H1 (cell line): Measurements from ENCODE around the gene TAF11L2. TPM values are rescaled to one million over a fixed set of nuclear protein-coding genes. Genes with fewer than 3 reads are reported as not detected.
"Not testable (repeated sequence)": the region's sequence is repeated elsewhere in the genome, so short reads cannot be mapped to it uniquely, and the experiment has no call there.

ENCODE experiments used
- CTCF ChIA-PET: fragments of 300-600 bp; sonication (Branson Sonifier 250); formaldehyde crosslinking; loops from one replicate; lab custom pipeline; 2021; ENCODE audit not compliant: partially characterized antibody; lab: Charles Lee
- POLR2A ChIA-PET: fragments of 300-600 bp; sonication (Branson Sonifier 250); formaldehyde crosslinking; loops from one replicate; lab custom pipeline; 2021; ENCODE audit warnings: inconsistent platforms; ENCODE audit not compliant: partially characterized antibody; lab: Charles Lee
- DNase-seq, 2 experiments: peaks; one replicate each; pipeline versions ENCODE4 v3.0.0 to v3.0.0-alpha.2; 2010 to 2022; ENCODE audit warnings: low spot score in 2 of 2, low read depth in 1 of 2, mixed read lengths in 1 of 2
- FAIRE-seq: peaks from 2 replicates; lab custom pipeline; 2011; peaks lifted over from hg19 to GRCh38; lab: Jason Lieb, UNC
- H2AFZ ChIP-seq: 2 replicates; pipeline ENCODE4 v1.8.1; 2012; ENCODE audit warnings: low read length, inconsistent platforms
- H2AK5ac ChIP-seq: 2 replicates; pipeline ENCODE4 v1.6.1; 2013; ENCODE audit warnings: low read depth, low read length
- H2BK120ac ChIP-seq: replicated peaks from 2 replicates; pipeline ENCODE3; 2013; ENCODE audit warnings: low read depth, low read length, inconsistent platforms
- H2BK12ac ChIP-seq: 2 replicates; pipeline ENCODE4 v1.6.1; 2013; ENCODE audit warnings: low read depth, low read length
- H2BK15ac ChIP-seq: 2 replicates; pipeline ENCODE4 v1.6.1; 2013; ENCODE audit warnings: low read length
- H2BK20ac ChIP-seq: 2 replicates; pipeline ENCODE4 v1.6.1; 2013; ENCODE audit warnings: low read length
- H2BK5ac ChIP-seq: 2 replicates; pipeline ENCODE4 v1.6.1; 2013; ENCODE audit warnings: low read depth, low read length
- H3K14ac ChIP-seq: 2 replicates; pipeline ENCODE4 v1.6.1; 2013; ENCODE audit warnings: inconsistent platforms; ENCODE audit not compliant: insufficient read length
- H3K18ac ChIP-seq: 2 replicates; pipeline ENCODE4 v1.6.1; 2013; ENCODE audit warnings: low read length; ENCODE audit errors: extremely low read depth
- H3K23ac ChIP-seq: 2 replicates; pipeline ENCODE4 v1.6.1; 2013; ENCODE audit warnings: inconsistent platforms; ENCODE audit not compliant: insufficient read length
- H3K23me2 ChIP-seq: 2 replicates; pipeline ENCODE4 v1.6.1; 2013; ENCODE audit warnings: low read depth, low read length
- H3K27ac ChIP-seq: 2 replicates; pipeline ENCODE4 v1.6.1; 2011; ENCODE audit warnings: low read depth, low read length, inconsistent platforms
- H3K27me3 ChIP-seq, 4 experiments: replicated peaks in 1 of 4; 1 replicate in 1 of 4; 2 replicates in 3 of 4; pipeline versions ENCODE4 v1.6.1 to v1.8.1; 2011 to 2013; ENCODE audit warnings: low read length in 3 of 4, mild to moderate bottlenecking in 3 of 4, inconsistent platforms in 2 of 4, mixed read lengths in 2 of 4, moderate library complexity in 1 of 4; ENCODE audit not compliant: control insufficient read depth in 3 of 4, insufficient read depth in 3 of 4; ENCODE audit errors: extremely low read depth in 1 of 4
- H3K36me3 ChIP-seq, 4 experiments: 2 replicates each; pipeline versions ENCODE4 v1.6.1 to v1.8.1; 2011 to 2013; ENCODE audit warnings: mild to moderate bottlenecking in 4 of 4, low read length in 3 of 4, moderate library complexity in 2 of 4, control low read depth in 1 of 4, inconsistent platforms in 1 of 4; ENCODE audit not compliant: insufficient read depth in 4 of 4, control insufficient read depth in 2 of 4
- H3K4ac ChIP-seq: replicated peaks from 2 replicates; pipeline ENCODE3; 2013; ENCODE audit warnings: low read length, low read depth, mixed read lengths, inconsistent platforms; ENCODE audit not compliant: insufficient read length
- H3K4me1 ChIP-seq, 4 experiments: replicated peaks in 1 of 4; 1 replicate in 1 of 4; 2 replicates in 3 of 4; pipeline versions ENCODE4 v1.6.1 to v1.8.1; 2011 to 2013; ENCODE audit warnings: low read length in 3 of 4, inconsistent platforms in 2 of 4, mixed read lengths in 1 of 4; ENCODE audit not compliant: insufficient read depth in 4 of 4, control insufficient read depth in 3 of 4
- H3K4me2 ChIP-seq, 2 experiments: 2 replicates each; pipeline versions ENCODE4 v1.6.1 to v1.8.1; 2011 to 2013; ENCODE audit warnings: low read depth in 2 of 2, low read length in 2 of 2, control low read depth in 1 of 2, inconsistent platforms in 1 of 2, mild to moderate bottlenecking in 1 of 2; ENCODE audit not compliant: insufficient read depth in 1 of 2
- H3K4me3 ChIP-seq, 4 experiments: fragments of 200-600, 300-600 bp in 1 of 4; sonication (generic), shearing (Covaris generic), sonication (Bioruptor Twin) in 1 of 4; 2 replicates each; pipeline versions ENCODE4 v1.5.1 to v1.8.1; 2011 to 2016; ENCODE audit warnings: low read length in 4 of 4, low read depth in 3 of 4, control low read depth in 2 of 4, inconsistent platforms in 2 of 4, mild to moderate bottlenecking in 2 of 4, mixed read lengths in 1 of 4, moderate library complexity in 1 of 4; ENCODE audit not compliant: insufficient read depth in 2 of 4; ENCODE audit errors: extremely low read depth in 1 of 4
- H3K56ac ChIP-seq: replicated peaks from 2 replicates; pipeline ENCODE3; 2013; ENCODE audit warnings: low read depth, mild to moderate bottlenecking, mixed read lengths, low read length, inconsistent platforms; ENCODE audit not compliant: insufficient read length
- H3K79me1 ChIP-seq: 2 replicates; pipeline ENCODE4 v1.6.1; 2013; ENCODE audit warnings: low read depth, low read length, control low read depth
- H3K79me2 ChIP-seq, 2 experiments: 2 replicates each; pipeline versions ENCODE4 v1.6.1 to v1.8.1; 2012 to 2013; ENCODE audit warnings: low read length in 2 of 2, mild to moderate bottlenecking in 2 of 2, inconsistent platforms in 1 of 2; ENCODE audit not compliant: insufficient read depth in 2 of 2, control insufficient read depth in 1 of 2
- H3K9ac ChIP-seq, 4 experiments: replicated peaks in 1 of 4; 1 replicate in 1 of 4; 2 replicates in 3 of 4; pipeline versions ENCODE4 v1.6.1 to v1.8.1; 2011 to 2013; ENCODE audit warnings: low read depth in 3 of 4, low read length in 3 of 4, control low read depth in 2 of 4, mild to moderate bottlenecking in 2 of 4, moderate library complexity in 2 of 4, inconsistent platforms in 1 of 4; ENCODE audit errors: extremely low read depth in 1 of 4
- H3K9me3 ChIP-seq, 2 experiments: 2 replicates each; pipeline versions ENCODE4 v1.6.1 to v1.8.1; 2012 to 2013; ENCODE audit warnings: mild to moderate bottlenecking in 2 of 2, moderate library complexity in 2 of 2, control low read depth in 1 of 2, inconsistent platforms in 1 of 2, low read depth in 1 of 2, low read length in 1 of 2, mixed read lengths in 1 of 2; ENCODE audit not compliant: insufficient read depth in 2 of 2
- H4K20me1 ChIP-seq, 2 experiments: replicated peaks in 1 of 2; 2 replicates each; pipeline versions ENCODE3 to v1.8.1; 2011 to 2013; ENCODE audit warnings: inconsistent platforms in 2 of 2, low read length in 2 of 2, mild to moderate bottlenecking in 1 of 2; ENCODE audit not compliant: insufficient read depth in 2 of 2, control insufficient read depth in 1 of 2
- H4K5ac ChIP-seq: 2 replicates; pipeline ENCODE4 v1.6.1; 2013; ENCODE audit warnings: low read length, low read depth, mixed read lengths, inconsistent platforms; ENCODE audit not compliant: insufficient read length
- H4K8ac ChIP-seq: 2 replicates; pipeline ENCODE4 v1.8.0; 2013; ENCODE audit warnings: mild to moderate bottlenecking, moderate library complexity, low read length, inconsistent platforms; ENCODE audit not compliant: insufficient read depth; ENCODE audit errors: extremely low read depth
- H4K91ac ChIP-seq: replicated peaks from 2 replicates; pipeline ENCODE3; 2013; ENCODE audit warnings: low read length, mixed read lengths, inconsistent platforms; ENCODE audit not compliant: insufficient read length
- WGBS, 2 experiments: shearing (Covaris generic) in 1 of 2; methylation state at CpG; one replicate each; pipeline versions ENCODE4 v1.1.6 to v1.1.7; 2013 to 2015; ENCODE audit warnings: low lambda C conversion rate in 2 of 2, mixed read lengths in 2 of 2, inconsistent platforms in 1 of 2, low coverage in 1 of 2, missing lambda C conversion rate in 1 of 2; ENCODE audit not compliant: insufficient replicate concordance in 2 of 2, insufficient coverage in 1 of 2, insufficient read length in 1 of 2; ENCODE audit errors: extremely low coverage in 1 of 2, missing lambda C conversion rate in 1 of 2; 5-methylcytosine and 5-hydroxymethylcytosine counted together
- polyA plus RNA-seq, 7 experiments: library from polyadenylated mRNA; depleted of rRNA in 3 of 7; stranded (reverse) in 5 of 7; unstranded in 2 of 7; fragments of >200 nt in 5 of 7; fragments of 200-250 nt in 2 of 7; gene quantifications; 1 replicate in 5 of 7; 2 replicates in 1 of 7; 4 replicates in 1 of 7; pipeline versions ENCODE4 v1.2.1 to v1.2.3, GENCODE V29; 2011 to 2013; ENCODE audit warnings: missing spikeins in 2 of 7, mixed read lengths in 2 of 7
- total RNA-seq: library from RNA; stranded (reverse); fragmentation: NEBNext Ultra II Directional; extraction: Animal tissue kit (Norgen Biotek cat#: 25700); gene quantifications from 2 replicates; pipeline ENCODE4 v1.2.1, GENCODE V29; 2021

The TAF11L2 gene
- total and polyA plus RNA-seq, 2 of the 8 experiments (the other 6 are each of a cell fraction or from before 2014, with no cell fraction given), result not detected

GRCh38 chr5:17517526-17517925 is 19.5 kb downstream of the TAF11L2 start:
- POLR2A ChIA-PET, H4K20me1 ChIP-seq, H2AFZ ChIP-seq, H3K36me3 ChIP-seq, H4K5ac ChIP-seq, H2BK120ac ChIP-seq, H3K4me2 ChIP-seq, H3K79me1 ChIP-seq, H2BK15ac ChIP-seq, H3K27ac ChIP-seq, H2BK12ac ChIP-seq, H3K9me3 ChIP-seq, H3K4me3 ChIP-seq, H3K56ac ChIP-seq, H2BK5ac ChIP-seq, H3K14ac ChIP-seq, H4K8ac ChIP-seq, H3K23me2 ChIP-seq, H3K4ac ChIP-seq, H3K23ac ChIP-seq, H3K9ac ChIP-seq, H2BK20ac ChIP-seq, H3K27me3 ChIP-seq, FAIRE-seq, CTCF ChIA-PET, H3K79me2 ChIP-seq, H3K18ac ChIP-seq, H2AK5ac ChIP-seq, H3K4me1 ChIP-seq, H4K91ac ChIP-seq: not testable (repeated sequence)
- 94% methylated on average over 11 of the region's 12 CpGs; no CpG with 5 or more reads in 1 of the 2 experiments for WGBS, 2 experiments
- peak in 1 of 2 experiments; percentile 64 for DNase-seq

DNA sequence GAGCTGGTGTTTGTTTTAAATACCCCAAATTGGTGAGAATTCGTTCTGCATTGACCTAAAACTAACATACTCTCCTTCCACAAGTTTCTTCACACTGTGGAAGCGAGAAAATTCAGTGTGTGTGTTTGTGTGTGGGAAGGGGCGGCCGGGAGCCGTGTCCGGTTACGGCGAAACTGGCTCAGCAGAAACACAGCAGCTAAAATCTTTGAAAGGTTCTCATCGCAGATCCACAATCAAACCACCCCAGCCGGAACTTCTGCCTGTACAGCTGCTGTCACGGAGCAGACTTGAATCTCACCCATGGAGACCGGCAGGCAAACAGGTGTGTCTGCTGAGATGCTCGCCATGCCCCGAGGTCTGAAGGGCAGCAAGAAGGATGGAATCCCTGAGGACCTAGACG is 20.0 kb downstream of the TAF11L2 start, which contains the start of gene TAF11L3:
TSS of gene TAF11L3 (plus strand) at position 301 of the 400 bp plus-strand sequence.
- CTCF ChIA-PET, H3K9me3 ChIP-seq, H3K56ac ChIP-seq, H4K91ac ChIP-seq, H3K9ac ChIP-seq, FAIRE-seq, H2BK15ac ChIP-seq, H2BK12ac ChIP-seq, H4K8ac ChIP-seq, H3K27ac ChIP-seq, H2AK5ac ChIP-seq, H3K36me3 ChIP-seq, H4K5ac ChIP-seq, H3K4me2 ChIP-seq, POLR2A ChIA-PET, H4K20me1 ChIP-seq, H3K23ac ChIP-seq, H2BK5ac ChIP-seq, H3K4me3 ChIP-seq, H3K27me3 ChIP-seq, H3K4ac ChIP-seq, H3K79me1 ChIP-seq, H3K23me2 ChIP-seq, H3K79me2 ChIP-seq, H2AFZ ChIP-seq, H3K14ac ChIP-seq, H3K18ac ChIP-seq, DNase-seq, H2BK120ac ChIP-seq, H3K4me1 ChIP-seq, H2BK20ac ChIP-seq: not testable (repeated sequence)
- no CpG with 5 or more reads among the region's 15 CpGs for WGBS, 2 experiments
